ENCODE results near the gene MAML3.

- TF ChIP-seq CTCF (IDR thresholded peaks at IDR 0.05), result no peak
- no peak for TF ChIP-seq POLR2A (IDR thresholded peaks at IDR 0.05)
These were observed 427.4 kb downstream of the MAML3 start for GRCh38 chr4:139726615-139727014.

Measured in lower leg skin (tissue), 3 donors.